ENCODE results near the gene PEX16.

DNA sequence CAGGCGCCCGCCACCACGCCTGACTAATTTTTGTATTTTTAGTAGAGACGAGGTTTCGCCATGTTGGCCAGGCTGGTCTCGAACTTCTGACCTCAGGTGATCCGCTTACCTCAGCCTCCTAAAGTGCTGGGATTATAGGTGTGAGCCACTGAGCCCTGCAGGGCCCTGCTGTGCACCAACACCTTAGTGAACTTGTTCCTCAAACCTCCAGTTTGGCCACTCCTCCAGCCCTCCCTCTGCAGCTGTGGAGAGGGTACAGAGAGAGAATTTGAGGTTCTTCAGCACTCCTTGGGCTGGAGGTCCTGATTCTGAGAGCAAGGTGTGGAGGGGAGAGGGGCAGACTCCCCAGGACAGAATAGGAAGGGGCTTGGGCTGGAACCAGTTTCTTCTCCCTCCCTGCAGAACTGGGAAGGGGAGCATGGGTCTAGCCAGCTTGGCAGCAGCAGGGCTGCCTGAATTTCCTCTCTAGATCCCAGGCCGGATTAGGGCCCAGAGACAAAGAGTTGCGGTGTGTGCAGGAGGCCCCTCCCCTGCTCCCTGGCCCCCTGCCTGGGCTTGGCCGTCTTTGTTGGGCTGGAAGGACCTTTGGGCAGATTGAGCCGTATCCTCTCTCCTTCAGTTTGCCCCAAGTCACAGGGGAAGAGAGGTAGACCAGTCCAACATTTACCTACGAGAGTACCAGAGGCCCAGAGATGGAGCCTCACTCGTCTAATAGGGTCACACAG lies 2.3 kb upstream of the PEX16 start:
- TF ChIP-seq, protein P1, sequence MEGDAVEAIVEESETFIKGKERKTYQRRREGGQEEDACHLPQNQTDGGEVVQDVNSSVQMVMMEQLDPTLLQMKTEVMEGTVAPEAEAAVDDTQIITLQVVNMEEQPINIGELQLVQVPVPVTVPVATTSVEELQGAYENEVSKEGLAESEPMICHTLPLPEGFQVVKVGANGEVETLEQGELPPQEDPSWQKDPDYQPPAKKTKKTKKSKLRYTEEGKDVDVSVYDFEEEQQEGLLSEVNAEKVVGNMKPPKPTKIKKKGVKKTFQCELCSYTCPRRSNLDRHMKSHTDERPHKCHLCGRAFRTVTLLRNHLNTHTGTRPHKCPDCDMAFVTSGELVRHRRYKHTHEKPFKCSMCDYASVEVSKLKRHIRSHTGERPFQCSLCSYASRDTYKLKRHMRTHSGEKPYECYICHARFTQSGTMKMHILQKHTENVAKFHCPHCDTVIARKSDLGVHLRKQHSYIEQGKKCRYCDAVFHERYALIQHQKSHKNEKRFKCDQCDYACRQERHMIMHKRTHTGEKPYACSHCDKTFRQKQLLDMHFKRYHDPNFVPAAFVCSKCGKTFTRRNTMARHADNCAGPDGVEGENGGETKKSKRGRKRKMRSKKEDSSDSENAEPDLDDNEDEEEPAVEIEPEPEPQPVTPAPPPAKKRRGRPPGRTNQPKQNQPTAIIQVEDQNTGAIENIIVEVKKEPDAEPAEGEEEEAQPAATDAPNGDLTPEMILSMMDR (conservative IDR thresholded peaks at IDR 0.05; ENCODE audit: low read length): no peak
- no peak for TF ChIP-seq EZH2phosphoT487 (IDR thresholded peaks at IDR 0.05; ENCODE audit: borderline replicate concordance, low read depth, low read length)

Data from OCI-LY7 (cell line).